ENCODE measurements around the gene APOOL.
"Not testable (repeated sequence)": the region's sequence is repeated elsewhere in the genome, so short reads cannot be mapped to it uniquely, and the experiment has no call there.

The APOOL gene, protein sequence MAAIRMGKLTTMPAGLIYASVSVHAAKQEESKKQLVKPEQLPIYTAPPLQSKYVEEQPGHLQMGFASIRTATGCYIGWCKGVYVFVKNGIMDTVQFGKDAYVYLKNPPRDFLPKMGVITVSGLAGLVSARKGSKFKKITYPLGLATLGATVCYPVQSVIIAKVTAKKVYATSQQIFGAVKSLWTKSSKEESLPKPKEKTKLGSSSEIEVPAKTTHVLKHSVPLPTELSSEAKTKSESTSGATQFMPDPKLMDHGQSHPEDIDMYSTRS

DNA sequence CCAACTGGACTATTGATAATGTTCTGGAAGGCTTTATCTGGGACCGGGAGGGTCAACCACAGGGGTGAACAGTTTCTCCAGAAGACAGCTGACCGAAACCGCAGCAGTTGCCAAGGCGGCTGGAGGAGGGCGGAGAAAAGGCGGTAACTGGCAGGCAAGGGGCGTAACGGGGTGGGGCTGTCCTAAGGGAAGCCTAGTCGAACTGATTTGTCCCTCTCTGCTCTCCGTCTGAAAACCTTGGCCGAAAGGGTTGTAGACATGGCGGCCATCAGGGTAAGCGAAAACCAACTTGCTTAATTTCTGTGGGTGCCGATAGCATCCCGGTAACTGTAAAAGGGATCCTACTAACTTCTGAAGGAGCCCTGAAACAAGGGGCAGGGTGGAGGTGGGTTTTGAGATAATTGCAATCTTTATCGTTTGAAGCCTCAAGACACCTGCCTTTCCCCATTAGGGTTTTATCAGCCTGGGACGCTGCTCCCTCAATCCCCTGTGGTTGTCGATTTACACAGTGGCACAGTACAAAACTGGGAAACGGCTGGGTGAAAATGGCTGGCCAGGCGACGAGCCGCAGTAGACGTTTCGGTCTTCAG is at the start of gene APOOL:
Gene APOOL (plus strand): TSS at position 223 of the 590 bp plus-strand sequence. CDS start 36 bp downstream, at position 259.
- peak; percentile 63 for DNase-seq (ENCODE audit: low read depth, low spot score)

DNA sequence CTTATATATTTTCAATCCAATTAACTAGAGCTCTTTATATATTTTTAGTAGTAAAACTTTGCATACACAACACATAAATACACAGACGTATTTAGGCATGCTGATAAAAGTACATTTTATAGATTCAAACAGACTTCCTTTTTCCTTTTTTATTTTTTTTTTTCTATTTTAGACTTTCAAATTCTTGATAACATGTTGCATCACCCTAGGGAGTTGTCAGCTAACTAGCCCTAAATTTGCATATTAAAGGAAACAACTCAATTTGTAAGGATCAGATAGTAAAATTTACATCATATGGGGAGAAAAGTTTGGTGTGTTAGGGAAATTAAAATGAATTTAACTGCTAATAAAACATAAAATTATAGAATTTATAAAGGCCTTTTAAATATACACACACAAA is 47.4 kb upstream of the APOOL start:
- no peak for DNase-seq (ENCODE audit: low read depth, low spot score)

DNA sequence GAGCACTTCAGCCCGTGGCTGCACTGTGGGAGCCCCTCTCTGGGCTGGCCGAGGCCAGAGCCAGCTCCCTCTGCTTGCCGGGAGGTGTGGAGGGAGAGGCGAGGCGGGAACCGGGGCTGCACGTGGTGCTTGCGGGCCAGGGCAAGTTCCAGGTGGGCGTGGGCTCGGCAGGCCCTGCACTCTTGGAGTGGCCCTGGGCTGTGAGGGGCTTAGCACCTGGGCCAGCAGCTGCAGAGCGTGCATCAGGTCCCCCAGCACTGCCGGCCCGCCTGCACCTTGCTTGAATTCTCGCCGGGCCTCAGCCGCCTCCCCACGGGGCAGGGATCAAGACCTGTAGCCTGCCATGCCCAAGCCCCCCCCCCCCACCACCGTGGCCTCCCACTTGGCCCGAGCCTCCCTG is 28.9 kb upstream of the APOOL start:
- no peak for DNase-seq (ENCODE audit: low read depth, low spot score)

DNA sequence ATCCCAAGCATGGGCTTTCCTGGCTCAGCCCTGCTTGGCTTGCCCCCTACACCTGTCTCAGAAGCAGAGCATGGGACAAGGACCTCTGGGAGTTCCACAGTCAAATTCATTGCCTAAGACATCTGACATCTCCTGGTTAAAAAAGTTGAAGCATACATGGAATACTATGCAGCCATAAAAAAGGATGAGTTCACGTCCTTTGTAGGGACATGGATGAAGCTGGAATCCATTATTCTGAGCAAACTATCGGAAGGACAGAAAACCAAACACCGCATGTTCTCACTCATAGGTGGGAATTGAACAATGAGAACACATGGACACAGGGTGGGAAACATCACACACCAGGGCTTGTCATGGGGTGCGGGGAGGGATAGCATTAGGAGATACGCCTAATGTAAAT is 11.9 kb upstream of the APOOL start:
- DNase-seq (ENCODE audit: low read depth, low spot score), result not testable (repeated sequence)

DNA sequence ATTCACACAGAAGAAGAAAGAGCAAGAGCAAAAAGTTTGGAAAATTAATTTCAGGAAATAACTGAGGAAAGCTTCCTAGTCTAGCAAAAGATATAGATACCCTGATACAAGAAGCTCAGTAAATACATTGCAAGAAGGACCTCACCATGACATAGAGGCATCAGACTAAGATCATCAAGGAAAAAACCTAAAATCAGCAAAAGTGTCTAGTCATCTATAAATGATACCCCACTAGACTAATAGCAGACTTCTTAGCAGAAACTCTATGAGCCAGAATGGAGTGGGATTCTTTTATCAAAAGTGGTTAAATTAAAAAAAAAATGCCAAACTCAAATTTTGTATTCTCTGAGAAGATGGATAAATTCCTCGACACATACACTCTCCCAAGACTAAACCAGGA is 10.5 kb upstream of the APOOL start:
- DNase-seq (ENCODE audit: low read depth, low spot score), result no peak

DNA sequence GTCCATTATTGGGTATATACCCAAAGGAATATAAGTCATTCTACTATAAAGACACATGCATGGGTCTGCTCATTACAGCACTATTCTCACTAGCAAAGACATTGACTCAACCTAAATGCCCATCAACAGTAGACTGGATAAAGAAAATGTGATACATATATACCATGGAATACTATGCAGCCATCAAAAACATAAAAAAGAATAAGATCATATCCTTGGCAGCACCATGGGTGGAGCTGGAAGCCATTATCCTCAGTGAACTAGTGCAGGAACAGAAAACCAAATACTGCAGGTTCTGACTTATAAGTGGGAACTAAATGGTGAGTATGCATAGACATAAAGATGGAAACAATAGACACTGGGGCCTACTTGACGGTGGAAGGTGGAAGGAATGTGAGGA is 2.3 kb upstream of the APOOL start:
- DNase-seq (ENCODE audit: low read depth, low spot score), result no peak

DNA sequence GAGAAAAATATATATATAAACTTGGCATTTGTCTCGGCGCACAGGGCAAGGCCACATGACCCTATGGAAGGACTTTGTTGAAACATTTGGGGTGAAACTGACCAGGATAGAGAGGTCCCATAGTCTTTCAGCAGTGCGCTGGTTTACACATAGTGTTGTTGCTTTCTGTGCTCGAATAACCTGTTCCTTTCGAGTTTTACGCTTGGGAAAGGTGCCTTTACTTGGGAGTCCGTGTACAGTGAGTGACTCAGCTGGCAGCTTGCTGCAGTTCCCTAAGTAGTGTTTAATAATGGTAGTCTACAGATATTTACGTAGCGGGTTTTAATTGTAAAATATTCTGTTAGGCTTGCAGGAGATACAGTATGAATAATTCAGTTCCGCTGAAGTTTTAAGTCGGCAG is 578 bp downstream of the APOOL start:
- DNase-seq (ENCODE audit: low read depth, low spot score), result no peak

DNA sequence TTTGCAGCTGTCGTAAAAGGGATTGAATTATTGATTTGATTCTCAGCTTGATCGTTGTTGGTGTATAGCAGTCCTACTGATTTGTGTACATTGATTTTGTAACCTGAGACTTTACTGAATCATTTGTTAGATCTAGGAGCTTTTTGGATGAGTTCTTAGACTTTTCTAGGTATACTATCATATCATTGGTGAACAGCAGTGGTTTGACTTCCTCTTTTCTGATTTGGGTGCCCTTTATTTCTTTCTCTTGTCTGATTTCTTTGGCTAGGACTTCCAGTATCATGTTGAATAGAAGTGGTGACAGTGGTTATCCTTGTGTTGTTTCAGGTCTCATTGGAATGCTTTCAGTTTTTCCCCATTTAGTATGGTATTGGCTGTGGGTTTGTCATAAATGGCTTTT is 8.4 kb downstream of the APOOL start:
- DNase-seq (ENCODE audit: low read depth, low spot score), result no peak

DNA sequence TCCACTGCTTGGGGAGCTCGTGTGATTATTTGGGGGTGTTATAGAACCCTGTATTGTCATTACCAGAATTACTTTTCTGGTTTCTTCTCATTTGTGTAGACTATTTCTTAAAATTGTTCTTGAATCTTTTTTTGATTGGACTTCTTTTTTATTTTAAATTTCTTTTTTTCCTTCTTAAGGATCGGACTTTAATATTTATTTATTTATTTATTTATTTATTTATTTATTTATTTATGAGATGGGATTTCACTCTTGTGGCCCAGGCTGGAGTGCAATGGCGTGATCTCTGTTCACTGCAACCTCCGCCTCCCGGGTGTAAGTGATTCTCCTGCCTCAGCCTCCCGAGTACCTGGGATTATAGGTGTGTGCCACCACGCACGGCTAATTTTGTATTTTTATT is 11.7 kb downstream of the APOOL start:
- not testable (repeated sequence) for DNase-seq (ENCODE audit: low read depth, low spot score)

DNA sequence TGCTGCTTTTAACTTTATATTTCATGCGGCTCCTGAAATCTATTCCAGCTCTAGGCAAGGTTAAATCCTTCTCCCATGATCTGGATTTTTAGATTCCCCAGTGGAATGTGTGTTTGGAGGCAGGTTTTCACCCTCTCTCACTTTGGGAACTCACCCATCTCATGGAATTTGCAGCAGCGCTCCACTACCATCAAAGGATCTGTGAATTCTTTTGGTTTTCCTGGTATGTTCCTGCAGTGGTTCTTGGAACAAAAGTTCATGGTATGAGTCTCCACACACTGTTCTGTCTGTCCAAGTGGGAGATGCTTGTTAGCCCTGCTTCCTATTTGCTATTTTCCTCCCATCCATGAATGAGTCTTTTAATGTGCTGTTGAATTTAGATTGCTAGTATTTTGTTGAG is 14.0 kb downstream of the APOOL start:
- no peak for DNase-seq (ENCODE audit: low read depth, low spot score)

DNA sequence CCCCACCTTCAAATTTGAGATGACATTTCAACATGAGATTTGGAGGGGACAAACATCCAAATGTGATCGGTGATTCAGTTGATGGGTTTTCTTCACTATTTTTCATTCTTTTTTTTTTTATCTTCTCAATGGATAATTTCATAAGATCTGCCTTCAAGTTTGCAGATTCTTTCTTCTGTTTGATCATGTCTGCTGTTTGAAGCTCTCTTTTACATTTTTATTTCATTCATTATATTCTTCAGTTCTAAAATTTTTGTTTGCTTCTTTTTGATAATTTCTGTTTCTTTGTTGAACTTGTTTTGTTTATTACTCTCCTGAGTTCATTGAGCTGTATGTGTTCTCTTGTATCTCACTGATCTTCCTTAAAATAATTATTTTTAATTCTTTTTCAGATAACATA is 14.8 kb downstream of the APOOL start:
- DNase-seq (ENCODE audit: low read depth, low spot score), result no peak

DNA sequence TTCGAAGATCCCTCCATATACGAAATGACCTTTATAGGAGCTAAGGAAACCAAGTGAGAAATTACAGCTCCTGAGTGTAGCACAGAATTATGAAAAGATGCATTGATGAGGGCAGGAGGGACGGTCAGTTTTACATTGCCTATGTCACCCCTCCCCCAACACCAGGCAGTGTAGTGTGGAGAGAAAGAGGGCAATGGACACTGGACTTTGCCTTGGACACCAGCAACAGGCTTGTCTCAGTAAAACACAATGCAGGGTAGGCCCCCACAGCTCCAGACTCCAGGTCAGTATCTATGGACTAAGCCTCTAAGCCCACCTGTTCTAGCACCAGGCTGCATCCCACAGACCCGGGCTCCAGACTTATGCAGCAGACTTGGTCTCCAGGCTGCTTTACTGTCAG is 16.5 kb downstream of the APOOL start:
- DNase-seq (ENCODE audit: low read depth, low spot score), result no peak

DNA sequence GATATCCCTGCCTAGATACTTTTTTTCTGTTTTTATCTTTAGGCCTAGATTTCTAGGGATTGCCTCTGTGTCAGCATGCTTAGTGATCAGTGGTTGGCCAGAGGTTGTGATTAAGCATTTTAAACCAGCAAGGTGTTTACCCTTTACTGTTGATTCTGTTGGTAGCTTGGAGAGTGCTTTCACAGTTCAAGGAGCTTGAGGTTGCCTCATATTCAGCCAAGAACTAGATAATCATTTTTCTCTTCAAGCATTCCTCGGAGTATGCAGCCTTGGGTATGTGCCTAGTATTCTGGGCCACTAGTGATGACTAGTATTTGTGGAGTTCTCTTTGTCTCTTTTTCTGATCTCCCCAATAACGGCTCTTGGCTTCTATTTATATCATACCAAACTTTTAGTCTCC is 20.4 kb downstream of the APOOL start:
- DNase-seq (ENCODE audit: low read depth, low spot score), result no peak

DNA sequence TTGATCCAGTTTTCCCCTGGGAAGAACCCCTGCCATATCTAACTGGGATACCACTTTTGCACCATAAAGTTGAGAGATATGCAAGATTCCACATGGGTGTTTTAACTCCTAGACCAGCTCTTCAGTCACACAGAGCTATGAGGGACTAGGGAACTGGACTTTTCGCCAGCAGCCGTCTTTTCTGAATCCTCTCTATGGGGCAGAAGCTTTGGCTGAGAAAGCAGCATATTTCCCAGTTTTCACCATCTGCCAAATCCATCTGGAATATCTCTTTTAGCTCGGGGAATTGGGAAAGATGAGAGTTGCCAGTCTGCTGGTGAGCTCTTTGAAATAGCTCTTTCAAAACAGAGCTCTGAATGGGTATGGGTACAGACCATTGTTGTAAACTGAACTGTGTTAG is 20.9 kb downstream of the APOOL start:
- no peak for DNase-seq (ENCODE audit: low read depth, low spot score)

DNA sequence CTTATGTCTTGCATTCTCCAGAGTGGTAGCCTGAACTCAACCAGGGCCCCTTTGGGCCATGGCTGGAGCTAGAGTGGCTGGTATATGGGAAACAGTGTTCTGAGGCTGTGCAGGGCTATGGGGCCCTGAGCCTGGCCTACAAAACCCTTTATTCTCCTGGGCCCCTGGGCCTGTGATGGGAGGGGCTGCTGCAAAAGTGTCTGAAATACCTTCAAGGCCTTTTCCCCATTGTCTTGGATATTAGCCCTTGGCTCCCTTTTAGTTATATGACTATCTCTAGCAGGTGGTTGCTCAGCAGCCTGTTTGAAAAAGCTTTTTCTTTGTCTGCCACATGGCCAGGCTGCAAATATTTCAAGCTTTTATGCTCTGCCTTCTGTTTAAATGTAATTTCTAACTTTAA is 22.5 kb downstream of the APOOL start:
- DNase-seq (ENCODE audit: low read depth, low spot score), result no peak

DNA sequence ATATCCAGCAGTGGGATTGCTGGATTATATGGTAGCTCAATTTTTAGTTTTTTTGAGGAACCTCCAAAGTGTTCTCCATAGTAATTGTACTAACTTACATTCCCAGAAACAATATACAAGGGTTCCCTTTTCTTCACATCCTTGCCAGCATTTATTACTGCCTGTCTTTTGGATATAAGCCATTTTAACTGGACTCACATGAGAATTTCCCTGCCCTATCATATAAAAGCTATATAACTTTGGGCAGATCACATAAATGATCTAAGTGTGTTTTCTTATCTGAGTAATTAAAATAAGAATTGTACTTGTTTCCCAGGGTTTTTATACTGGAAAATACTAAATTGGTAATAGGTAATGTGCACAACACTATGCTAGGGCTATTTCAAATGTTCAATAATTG is 25.4 kb downstream of the APOOL start:
- DNase-seq (ENCODE audit: low read depth, low spot score), result no peak

DNA sequence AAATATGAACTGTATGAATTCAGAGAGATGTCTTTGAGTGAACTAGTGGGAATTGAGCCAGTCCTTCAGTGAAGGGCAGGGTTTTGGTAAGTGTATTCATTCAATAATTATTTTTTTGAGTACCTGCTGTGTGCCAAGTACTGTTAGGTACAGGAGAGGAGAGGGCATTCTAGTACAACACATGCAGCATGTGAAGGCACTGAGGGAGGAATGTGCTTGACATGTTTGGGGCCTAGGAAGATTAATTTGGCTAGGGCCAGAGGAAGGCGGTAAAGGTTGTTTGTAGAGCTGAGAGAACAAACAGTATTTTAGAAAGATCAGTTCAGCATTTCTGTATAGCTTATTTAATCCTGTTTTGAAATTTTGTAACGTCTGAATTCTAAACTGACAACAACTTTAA is 27.8 kb downstream of the APOOL start:
- no peak for DNase-seq (ENCODE audit: low read depth, low spot score)

DNA sequence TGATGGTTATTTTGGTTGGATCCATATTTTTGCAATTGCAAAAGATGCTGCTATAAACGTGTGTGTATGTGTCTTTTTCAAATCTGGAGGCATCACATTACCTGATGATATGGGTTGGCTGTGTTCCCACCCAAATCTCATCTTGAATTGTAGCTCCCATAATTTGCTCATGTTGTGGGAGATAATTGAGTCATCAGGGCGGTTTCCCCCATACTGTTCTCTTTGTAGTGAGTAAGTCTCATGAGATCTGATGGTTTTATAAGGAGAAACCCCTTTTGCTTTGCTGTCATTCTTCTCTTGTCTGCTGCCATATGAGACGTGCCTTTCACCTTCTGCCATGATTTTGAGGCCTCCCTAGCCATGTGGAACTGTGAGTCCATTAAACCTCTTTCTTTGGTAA is 33.4 kb downstream of the APOOL start:
- no peak for DNase-seq (ENCODE audit: low read depth, low spot score)

DNA sequence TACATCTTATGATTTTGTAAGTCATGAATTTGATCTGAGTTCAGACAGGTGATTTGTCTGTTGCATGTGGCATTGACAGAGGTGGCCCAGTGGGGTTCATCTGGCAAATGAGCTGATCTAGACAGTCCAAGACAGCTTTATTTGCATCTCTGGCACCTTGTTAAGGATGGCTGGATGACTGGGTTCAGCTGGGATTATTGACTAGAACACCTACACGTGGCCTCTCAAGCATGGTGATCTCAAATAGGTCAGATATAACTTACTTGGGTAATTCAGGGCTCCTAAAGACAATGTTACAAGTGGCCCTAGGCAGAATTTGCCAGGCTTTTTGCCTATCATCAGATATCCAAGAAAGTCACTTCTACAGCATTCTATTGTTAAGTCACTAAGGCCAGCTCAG is 48.0 kb downstream of the APOOL start:
- no peak for DNase-seq (ENCODE audit: low read depth, low spot score)

DNA sequence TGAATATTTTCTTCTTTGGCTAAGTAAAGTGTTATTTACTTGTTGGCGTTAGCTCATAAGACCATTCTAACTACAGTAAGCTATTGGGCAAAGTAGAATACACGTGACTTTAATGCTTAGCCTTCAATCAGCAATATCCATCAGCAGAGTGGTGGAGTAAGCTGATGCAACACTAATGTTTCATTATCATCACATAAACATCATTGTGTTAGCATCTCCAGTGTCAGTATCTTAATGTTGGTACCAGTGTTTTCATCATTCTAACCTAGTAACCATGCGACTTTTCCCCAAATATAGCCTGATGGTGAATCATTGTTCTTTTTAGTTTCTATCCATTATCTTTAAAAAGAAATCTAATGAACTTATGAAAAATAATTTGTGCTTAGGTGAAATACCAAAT is 48.5 kb downstream of the APOOL start:
- no peak for DNase-seq (ENCODE audit: low read depth, low spot score)

DNA sequence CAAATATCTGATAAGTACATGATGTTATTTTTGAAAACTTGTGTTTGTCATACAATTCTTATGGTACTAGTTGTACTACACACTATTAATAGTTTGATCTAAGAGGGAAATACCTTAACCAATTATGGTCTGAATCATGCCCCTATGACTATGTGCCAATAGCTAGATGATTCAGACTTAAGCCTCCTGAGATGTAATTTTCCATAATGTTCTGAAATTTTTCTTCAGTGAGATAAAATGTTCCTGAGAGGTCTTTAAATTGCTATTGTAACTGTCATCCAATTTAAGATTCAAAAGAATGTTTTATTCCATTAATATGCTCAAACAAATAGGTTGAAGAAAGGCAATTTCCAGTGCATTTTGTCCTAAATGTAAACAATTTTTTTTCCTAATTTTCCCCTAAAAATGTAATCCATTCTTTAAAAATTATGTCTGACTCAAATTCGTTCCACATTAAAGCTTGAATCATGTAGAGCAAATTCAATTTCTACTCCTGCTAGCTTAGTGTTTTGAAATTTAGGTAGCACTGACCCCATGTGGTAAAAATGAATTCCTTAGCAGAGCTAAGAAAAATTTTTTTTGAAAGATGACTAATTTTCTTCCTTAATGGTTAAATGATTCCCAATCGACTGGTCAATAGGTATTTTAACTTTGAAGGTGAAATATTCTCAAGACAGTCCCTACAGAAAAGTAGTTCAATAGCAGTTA is 49.1 kb downstream of the APOOL start:
- DNase-seq (ENCODE audit: low read depth, low spot score), result peak; percentile 1

DNA sequence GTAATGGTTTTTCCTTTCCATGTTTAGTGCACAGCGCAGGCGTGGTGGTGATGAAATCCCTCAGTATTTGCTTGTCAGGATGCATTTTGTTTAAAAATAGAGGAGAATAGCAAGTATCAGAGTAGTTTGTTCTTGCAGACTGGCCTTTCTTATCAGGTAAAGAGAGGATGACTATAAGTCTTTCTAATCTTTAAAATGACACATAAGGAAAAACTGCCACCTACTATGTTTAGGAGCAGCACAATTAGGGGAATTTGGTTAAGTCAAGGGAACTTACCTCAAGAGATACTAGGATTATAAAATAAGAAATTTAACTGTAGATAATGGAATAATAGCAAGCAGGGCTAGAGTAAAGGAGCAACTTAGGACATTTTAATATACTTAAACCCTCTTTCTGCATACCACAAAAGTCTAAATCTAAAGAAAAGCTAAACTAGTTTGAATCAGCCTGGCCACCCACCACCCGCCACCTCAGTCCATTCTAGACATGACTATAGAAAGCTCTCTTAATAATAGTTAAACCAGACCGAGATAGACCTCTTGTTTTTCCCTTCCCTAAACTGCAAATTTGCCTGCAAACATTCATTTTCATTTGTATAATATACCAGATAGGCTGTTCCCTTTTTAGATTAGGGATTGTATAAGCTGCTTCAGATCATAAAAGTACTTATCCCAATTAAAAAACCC is 62.0 kb downstream of the APOOL start:
- no peak for DNase-seq (ENCODE audit: low read depth, low spot score)

DNA sequence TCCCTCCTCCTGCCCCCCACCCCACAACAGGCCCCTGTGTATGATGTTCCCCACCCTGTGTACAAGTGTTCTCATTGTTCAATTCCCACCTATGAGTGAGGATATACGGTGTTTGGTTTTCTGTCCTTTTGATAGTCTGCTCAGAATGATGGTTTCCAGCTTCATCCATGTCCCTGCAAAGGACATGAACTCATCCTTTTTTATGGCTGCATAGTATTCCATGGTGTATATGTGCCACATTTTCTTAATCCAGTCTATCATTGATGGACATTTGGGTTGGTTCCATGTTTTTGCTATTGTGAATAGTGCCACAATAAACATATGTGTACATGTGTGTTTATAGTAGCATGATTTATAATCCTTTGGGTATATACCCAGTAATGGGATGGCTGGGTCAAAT is 73.6 kb downstream of the APOOL start:
- DNase-seq (ENCODE audit: low read depth, low spot score), result not testable (repeated sequence)

Measured in brain pericyte (primary cell).